CD4-positive, alpha-beta T cell treated with Interleukin-4 for 1 hour (primary cell): ENCODE measurements around the gene RAC2.
A peak's percentile ranks its signal among the peaks of the same experiment; 100 is the strongest.

Experiments used
- DNase-seq, 2 donors: peaks; one replicate each; pipeline ENCODE4 v3.0.0-alpha.2; 2020 to 2022

The RAC2 gene

DNA sequence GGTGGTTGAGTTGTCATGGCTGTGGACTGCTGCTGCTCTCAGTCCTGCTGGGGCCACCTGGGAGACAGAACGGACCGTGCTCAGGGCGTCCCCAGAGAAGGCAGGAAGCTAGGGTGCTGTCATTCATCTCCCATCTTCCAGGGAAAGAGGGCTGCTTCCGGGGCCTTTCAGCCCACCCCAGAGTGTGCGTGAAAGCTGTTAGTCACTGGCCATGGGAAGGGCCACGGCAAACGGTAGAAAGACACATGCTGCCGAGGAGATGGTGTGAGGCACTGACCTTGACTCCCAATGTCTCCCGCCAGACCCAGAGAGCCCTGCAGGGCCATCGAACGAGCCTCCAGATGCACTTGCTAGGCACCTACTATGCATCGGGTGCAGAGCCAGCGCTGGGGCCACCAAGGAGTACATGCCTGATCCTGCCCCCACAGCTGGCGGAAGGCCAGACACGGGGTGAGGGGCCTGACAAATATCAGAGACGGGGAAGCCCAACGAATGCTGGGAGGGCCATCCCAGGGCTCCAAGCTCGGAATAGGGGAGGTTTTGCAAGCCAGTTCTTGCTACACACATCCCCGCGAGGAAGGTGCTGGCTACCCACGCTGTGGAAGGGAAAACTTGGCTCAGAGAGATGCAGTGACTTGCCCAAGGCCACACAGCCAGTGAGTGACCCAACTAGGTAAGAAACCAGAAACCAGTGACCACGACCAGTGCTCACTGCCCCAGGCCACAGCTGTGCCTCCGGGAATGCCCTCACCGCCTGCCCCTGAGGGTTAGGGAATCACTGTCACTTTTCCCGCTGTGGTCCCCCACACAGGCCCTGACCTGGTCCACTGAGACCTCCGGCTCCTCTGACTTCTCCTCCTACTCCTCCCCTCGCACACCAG, 10.1 kb downstream of the RAC2 start:
- DNase-seq: no peak

DNA sequence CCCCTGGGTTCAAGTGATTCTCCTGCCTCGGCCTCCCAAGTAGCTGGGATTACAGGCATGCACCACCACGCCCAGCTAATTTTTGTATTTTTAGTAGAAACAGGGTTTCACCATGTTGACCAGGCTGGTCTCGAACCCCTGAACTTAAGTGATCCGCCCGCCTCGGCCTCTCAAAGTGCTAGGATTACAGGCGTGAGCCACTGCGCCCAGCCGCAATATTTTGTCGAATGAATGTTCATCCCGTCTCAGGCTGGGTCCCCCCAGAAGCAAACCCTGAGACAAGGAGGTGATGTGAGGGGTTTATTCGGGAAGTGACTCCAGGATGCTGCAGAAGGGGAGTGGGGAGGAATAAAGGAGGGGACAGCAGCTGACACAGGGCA, 10.7 kb downstream of the RAC2 start:
- peak in 1 of 2 donors; percentile 1 for DNase-seq

DNA sequence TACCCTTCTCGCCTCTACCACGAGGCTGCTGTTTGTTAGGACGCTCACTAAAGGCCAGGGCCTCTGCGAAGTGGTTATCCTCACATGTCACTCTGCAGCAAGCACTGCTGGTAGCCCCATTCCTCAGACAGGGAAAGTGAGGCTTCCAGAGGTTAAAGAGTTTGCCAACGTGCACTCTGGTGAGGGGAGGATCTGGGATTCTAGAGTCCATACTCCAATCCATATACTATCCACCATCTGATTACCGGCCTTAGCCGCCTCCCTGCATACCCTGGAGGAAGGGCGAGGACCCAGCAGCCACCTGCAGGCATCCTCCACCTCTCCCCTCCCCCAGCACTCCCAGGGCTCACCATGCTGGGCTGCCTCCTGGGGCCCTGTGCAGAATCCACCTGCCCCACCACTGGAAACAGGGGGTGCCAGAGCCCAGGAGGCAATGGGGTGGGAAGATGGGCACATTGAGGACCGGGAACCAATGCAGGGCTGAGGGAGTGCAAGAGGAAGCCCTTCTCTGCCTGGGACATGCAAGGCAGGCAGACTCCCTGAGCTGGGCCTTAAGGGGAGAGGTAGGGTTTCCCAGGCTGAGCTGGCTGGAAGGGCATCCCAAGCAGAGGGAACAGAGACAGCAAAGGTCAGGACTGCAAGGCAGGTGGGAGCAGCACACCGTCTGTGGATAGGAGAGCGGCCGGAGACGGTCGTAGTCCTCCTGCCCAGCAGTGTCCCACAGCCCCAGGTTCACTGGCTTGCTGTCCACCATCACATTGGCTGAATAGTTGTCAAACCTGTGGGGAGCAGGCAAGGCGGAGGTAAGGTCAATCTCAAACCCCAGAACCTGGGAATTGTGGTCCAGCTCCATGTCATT, 11.7 kb downstream of the RAC2 start:
- no peak for DNase-seq

GRCh38 chr22:37231406-37232139, 12.5 kb downstream of the RAC2 start:
- peak in 1 of 2 donors; percentile 50 for DNase-seq

DNA sequence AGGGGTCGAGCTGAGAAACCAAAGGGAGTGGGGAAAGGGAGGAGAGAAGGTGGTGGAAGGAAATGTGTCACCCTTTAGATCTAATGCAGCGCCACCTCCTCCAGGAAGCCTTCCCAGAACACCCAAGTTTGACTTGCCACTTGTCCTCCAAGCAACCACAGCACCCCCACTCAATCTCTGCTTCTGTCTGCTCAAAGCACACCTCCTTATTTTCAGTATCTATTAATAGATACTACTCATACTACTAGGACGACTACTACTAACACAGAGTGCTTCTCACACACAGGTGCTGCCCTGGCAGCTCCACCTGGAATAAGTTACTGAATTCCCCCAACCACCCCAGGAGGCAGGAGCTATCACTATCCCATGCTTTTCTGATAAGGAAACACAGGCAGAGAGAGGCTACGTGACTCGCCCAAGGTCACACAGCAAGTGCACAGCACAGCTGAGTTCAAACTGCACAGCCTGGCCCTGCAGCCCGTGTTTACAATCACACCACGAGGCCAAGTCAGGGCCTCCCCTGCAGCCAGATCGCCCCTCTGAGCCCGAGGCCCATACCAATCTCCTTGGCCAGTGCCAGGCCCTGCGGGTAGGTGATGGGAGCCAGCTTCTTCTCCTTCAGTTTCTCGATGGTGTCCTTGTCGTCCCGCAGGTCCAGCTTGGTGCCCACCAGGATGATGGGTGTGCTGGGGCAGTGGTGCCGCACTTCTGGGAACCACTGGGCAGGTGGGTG, 13.2 kb downstream of the RAC2 start:
- DNase-seq: peak in 1 of 2 donors; percentile 71

- peak; percentile 92 to 93 for DNase-seq
Measured at GRCh38 chr22:37229805-37230672, 14.0 kb downstream of the RAC2 start.

DNA sequence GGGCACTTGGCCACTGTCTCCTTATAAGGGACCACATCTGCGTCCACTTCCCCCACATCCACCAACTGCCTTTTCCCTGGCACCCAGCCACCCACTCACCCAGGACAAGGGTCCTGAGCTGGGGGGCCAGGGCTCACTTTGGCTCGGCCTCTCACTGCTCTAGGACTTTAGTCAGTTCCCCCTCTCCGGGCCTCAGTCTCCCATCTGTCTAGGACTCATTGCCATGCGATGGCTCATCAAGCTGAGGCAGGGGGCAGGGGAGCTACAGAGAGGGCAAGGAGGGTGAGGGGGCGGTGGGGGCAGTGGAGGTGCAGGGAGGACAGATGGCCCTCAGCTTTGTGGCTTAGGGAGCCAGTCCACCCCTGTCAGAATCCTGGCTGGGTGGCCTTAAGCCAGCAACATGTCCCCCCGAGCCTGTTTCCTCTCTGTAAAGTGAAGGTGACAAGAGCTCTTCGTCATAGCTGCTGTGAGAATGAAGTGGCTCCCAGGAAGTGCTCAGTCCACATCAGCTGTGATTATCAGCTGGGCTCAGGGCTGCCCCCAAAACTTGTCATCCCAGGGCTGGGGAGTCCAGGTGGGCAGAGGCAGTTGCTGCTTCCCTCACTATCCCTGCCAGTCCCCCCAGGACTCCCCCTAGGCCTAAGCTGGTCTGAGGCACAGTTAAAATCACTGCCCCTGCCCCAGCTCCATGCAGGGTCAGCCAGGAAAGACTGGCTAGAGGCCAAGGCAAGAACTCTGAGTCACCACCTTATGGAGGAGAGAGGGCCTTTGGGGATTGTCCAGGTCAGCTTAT, 14.9 kb downstream of the RAC2 start:
- DNase-seq: peak in 1 of 2 donors; percentile 66

DNA sequence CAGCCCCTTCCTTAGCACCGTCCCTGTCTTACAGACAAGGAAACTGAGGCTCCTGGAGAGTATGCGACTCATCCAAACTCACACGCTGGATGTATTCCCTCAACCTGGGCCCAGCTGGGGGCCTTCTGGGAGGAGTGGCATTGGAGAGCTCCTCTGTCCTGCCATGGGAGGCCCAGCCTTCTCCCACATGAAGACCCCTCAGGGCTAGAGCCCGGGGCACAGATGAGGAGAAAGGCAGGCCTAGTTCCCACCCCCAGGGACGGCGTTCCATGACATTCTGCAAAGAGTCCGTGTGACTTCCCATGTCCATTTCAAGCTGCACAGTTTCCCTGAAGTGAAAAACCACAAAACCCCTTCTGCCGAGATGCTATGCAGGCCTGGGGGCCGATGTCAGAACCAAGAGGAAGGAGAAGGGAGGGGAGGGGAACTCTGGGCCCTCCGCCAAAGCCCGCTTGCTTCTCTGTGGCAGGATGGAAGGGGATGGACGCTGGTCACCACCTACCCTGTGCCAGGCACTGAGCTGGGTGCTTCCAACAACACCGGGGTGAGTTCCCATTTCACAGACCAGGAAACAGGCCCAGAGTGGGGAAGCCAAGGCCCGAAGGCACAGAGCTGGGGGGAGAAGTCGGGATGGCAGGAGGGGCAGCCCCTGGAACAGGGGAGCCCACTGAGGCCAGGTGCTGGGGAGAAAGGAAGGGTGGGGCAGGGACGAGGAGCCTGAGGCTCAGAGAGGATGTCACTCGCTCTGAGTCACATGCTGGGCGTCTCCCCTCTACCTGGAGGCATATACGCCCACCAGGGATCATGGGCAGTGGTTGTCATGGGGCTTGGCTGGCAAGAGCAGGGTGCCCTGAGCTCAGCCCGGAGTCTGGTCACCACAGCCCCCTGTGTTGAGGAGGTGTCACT, 15.7 kb downstream of the RAC2 start:
- DNase-seq: peak; percentile 61 to 69

DNA sequence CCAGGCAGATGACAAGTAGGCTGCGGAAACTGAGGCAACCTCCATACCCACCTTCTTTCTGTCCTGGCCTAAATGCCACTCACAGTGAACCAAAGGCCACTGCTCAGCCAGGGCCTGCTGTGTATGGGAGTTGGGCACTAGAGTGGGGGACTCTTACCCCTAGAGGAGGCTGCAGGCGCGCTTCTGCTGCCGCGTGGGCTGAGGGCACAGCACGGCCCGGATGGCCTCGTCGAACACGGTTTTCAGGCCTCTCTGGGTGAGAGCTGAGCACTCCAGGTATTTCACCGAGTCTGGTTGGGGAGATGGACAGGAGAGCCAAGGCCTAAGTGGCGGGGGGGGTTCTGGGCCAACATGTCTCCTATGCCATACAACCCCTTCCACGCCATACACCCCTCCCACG, 17.6 kb downstream of the RAC2 start:
- DNase-seq: no peak

- no peak for DNase-seq
Measured at GRCh38 chr22:37226087-37226486, 18.0 kb downstream of the RAC2 start.

- no peak for DNase-seq
Measured at GRCh38 chr22:37225481-37225880, 18.6 kb downstream of the RAC2 start.

- DNase-seq: no peak
Measured at GRCh38 chr22:37224757-37225420, 19.2 kb downstream of the RAC2 start.

DNA sequence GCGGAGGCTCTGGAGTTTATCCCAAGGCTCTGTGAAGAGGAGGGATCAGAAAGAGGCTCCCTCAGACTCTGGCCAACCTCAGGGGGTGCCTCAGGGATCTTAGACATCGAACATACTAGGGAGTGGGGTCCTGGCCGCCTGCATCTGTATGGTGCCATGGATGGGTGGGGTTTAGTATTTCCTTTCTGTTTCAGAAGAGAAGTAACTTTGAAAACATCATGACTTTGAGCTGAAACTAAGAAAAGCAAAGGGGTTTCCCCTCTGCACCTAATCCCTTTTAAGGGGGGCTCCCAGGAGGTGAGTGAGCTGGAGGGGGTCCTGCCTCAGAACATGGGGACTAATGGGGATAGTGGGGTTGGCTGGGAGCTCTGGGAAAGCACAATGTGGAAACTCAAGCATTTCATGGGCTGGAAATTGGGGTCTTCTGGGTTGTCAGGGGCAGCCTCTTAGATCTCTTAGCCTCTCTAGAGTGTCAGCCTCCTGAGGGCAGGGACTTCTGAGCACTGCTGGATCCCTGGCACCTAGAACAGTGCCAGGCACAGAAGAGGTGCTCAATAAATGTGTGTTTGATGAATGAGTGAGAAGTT, 20.0 kb downstream of the RAC2 start:
- no peak for DNase-seq

- peak in 1 of 2 donors; percentile 70 for DNase-seq
Measured at GRCh38 chr22:37222440-37222971, 21.6 kb downstream of the RAC2 start.

DNA sequence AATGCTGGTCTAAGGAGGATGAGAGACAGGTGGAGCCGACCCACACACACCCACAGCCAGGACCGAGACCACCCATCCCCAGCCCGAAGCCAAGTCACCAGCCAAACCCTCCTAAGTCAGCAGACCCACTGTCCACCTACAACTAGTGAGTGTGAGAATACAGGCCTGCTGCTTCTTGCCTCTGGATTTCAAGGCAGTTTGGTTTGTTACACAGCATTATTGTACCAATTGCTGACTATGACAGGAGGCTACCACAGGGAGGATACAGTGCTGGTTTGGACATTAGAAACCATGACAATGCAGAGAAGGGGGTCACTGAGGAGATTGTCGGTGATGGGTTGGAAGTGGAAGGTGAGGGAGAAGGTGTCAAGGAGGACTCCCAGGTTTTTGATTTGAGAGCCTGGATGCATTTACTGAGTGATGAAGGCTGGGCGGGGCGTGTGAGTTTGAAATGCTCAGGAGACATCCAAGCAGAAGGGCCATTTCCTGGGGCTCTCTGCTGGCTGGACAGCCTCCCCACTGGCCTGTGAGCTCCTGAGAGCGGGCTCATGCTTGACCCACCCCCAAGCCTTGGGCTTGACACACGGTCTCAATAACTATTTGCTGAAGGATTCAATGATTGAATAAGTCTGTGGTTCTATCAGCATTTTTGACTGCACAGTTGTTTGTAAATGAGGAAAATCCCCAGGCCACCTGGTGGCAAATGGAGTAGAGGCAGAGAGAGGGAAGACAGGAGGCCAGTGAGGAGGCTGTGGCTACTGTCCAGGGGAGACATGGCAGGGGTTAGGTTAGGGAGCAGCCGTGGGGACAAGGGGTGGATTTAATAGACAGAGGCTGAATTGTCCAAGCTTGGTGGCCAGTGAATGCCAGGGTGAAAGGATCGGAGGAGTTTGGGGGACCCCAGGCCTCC, 22.4 kb downstream of the RAC2 start:
- DNase-seq: no peak

- no peak for DNase-seq
Measured at GRCh38 chr22:37220543-37220981, 23.5 kb downstream of the RAC2 start.

- DNase-seq: no peak
Measured at GRCh38 chr22:37219533-37219932, 24.5 kb downstream of the RAC2 start.
